Measurements from ENCODE around the gene SAMMSON.

SAMMSON gene

GRCh38 chr3:69999140-70000027 is at the start of gene SAMMSON:
Gene SAMMSON, plus strand, starts transcription at chr3:69999733.
- no peak for DNase-seq

- no peak for DNase-seq
Measured at GRCh38 chr3:69951616-69952015, 47.9 kb upstream of the SAMMSON start.

- DNase-seq, result no peak
Measured at GRCh38 chr3:69959581-69959980, 40.0 kb upstream of the SAMMSON start.

DNA sequence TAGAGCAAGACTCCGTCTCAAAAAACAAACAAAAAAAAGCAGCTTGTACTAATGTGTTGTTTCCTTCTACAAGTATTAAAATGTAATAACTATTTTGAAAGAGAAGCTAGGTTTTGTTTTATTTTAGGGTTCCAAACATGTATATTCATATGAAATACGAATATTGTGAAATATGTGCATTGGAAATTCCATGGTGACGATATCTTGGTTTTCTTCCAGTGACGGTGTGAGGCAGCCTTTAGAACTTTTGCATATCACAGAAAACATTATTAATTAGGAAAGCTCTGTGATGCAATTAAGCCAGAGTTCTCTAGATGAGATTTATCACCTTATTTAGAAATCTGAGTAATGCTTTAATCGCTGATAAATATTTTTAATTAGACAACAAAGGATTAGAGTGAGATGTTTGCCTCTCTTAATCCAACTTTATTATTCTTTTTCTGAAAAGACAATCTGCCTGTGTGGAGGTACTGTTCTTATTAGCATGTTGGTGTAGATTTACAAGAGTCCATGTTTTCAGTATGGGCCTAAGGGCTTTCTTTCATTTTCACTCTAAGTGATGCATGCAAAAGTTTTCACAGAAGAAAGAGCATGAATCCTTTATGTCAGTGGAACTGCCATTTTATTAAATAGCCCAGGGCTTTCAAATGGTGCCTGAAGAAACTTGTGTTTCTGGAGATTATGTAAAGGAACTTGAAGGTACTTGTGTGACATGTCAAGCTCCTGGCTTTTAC is 37.7 kb upstream of the SAMMSON start:
- DNase-seq, result peak; percentile 8

GRCh38 chr3:69963643-69964042 is 35.9 kb upstream of the SAMMSON start:
- DNase-seq, result no peak

DNA sequence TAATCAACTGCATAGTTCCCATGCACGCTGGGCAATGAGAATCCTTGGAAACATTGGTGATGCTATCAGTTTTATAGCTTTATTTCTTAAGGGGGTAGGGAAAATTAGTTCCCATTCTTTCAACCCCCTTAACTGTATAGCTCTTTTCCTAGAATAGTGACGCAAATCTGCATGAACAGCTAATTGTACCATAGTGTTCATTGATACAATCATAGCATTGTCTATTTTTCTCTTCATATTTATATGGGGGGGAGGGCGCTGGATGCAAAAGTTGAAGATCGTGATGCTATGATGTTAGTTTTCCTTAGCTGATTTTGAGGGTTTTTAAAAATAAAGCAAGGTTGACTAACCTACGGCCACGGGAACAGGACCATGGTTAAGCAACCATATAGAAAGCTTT is 32.4 kb upstream of the SAMMSON start:
- DNase-seq, result no peak

GRCh38 chr3:69970827-69971226 is 28.7 kb upstream of the SAMMSON start:
- DNase-seq, result no peak

- DNase-seq, result no peak
Measured at GRCh38 chr3:69972672-69973071, 26.9 kb upstream of the SAMMSON start.

DNA sequence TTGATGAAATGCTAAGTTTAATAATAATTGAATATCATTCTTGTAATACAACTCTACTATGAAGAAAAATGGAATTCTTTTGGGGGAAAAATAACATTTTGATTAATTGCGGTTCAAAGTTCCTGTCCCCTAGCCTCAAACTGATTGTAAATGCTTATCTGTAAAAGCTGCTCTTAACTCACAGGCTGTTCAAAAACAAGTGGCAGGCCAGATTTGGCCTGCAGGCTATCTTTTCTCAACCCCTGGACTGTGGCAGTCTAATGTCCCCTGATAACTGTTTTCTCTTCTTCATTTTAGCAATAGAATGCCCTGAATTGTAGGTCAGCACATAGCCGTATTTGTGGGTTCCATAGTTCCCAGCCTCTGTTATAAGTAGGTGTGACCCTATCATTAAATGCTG is 23.5 kb upstream of the SAMMSON start:
- no peak for DNase-seq

- no peak for DNase-seq
Measured at GRCh38 chr3:69983546-69984265, 15.8 kb upstream of the SAMMSON start.

DNA sequence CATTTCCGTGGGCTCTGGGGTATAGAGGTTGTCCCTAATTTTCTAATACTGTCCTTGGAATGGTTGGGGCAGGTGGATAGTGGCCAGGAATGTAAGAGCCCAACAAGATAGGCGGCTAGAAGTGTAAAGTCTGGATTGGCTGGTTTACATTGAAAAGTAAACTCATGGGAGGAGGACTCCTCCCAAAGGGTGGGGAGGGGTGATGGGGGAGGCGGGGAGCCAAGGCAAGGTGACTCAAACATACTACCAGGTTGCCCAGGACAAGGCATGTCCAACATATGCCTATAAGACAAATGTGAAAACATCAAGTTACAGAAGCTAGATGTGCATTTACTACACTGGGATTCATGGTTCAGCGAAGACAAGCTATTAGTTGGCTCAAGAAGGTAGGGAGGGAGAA is 14.3 kb upstream of the SAMMSON start:
- DNase-seq, result no peak

DNA sequence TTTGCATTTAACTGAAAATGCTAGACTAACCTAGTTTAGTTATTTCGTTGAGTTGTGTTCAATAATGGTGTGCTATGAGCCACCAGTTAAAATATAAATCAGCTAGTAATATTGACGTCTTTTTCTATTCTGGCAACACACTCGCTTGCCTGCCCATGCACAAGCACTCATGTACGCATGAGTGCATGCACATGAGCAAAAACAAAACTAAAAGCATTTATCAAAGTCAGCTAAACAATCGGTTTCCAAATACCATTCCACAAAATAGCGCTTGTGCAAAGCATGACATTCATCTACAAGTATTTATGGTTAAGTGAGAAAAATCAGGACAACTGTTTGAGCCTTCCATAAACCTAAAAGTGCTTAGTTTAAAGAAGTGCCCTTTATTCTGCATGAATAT is 13.1 kb upstream of the SAMMSON start:
- DNase-seq, result peak; percentile 40

DNA sequence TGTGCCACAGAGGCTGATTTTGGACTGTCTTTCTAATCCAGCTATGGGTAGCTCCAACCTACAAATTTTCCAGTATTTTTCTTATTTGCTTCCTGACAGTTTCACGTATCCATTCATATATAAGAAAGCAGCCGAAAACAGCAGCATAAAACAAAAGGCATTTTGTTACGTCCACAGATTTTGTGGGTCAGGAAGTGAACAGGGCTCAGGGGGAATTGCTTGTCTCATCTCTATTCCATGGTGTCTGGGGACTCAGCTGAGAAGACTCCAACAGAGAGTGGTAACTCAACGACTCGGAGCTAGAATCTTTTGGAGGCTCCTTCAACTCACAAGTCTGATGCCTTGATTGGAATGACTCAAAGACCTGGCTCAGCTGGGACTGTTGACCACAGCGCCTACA is 11.7 kb upstream of the SAMMSON start:
- DNase-seq, result no peak

GRCh38 chr3:69993757-69994156 is 5.8 kb upstream of the SAMMSON start:
- no peak for DNase-seq

- DNase-seq, result no peak
Measured at GRCh38 chr3:69994919-69995318, 4.6 kb upstream of the SAMMSON start.

DNA sequence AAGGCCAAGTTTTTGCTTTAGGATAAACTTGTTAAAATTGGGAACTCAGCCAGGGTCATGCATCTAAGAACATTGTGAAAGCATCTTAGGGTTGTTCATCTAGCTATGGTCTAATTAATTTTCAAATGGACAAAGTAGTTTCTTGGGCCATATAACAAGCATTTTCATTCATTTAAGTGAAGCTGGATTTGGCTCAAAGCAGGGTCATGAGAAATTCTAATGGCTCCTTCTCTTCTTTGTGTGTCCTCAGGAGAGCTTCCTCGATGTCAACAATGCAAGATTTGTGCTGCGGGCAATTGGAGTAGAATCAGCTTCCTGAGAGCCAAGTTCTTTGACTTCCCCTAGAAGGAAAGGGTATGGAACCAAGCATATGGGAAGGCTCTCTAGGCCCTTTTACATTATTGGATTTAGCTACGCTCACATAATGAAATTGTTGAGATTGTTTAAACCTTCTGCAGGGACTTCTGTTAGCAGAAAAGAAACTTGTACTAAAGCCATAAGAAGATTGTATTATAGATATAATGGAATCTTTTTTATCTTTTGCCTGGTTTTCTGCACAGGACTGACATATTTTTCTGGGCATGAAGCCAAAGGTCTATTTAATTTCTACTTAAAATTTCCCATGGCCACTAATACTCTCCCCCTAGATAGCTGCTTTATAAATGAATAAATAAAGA is 1.8 kb upstream of the SAMMSON start:
- DNase-seq, result peak; percentile 62

- DNase-seq, result peak; percentile 17
Measured at GRCh38 chr3:69998759-69999139, 784 bp upstream of the SAMMSON start.

DNA sequence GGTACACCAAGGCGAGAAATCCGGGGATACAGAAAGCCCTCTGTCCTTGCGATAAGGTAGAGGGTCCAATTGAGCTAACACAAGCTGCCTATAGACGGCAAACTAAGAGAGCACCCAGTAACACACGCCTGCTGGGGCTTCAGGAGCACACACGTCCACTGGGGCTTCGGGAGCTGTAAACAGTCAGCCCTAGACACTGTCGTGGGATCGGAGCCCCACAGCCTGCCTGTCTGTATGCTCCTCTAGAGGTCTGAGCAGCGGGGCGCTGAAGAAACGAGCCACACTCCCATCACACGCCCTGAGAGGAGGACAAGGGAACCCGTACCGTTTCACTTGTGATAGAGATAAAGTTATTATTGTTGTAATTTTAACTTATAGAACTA is 486 bp downstream of the SAMMSON start:
- peak; percentile 11 for DNase-seq

GRCh38 chr3:70000563-70001081 is 1.1 kb downstream of the SAMMSON start:
- DNase-seq, result peak; percentile 56

DNA sequence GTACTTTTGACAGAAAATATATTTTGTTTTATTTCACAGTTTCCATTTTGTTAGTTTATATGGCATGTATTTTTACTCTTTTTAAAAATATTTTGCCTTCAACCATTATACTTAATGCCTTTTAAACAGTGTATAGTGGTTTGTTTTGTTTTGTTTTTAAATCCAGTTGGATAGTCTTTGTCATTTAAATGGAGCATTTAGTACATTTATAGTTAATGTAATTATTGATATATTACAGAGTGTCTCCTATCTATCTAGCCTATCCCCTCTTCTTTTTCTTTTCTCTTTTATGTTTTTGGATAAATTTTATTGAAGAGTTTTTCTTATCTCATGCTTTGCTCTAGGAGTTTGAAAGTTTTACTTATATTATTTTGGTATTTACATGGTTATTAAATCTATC is 3.6 kb downstream of the SAMMSON start:
- DNase-seq, result no peak

- no peak for DNase-seq
Measured at GRCh38 chr3:70006089-70006488, 6.6 kb downstream of the SAMMSON start.

DNA sequence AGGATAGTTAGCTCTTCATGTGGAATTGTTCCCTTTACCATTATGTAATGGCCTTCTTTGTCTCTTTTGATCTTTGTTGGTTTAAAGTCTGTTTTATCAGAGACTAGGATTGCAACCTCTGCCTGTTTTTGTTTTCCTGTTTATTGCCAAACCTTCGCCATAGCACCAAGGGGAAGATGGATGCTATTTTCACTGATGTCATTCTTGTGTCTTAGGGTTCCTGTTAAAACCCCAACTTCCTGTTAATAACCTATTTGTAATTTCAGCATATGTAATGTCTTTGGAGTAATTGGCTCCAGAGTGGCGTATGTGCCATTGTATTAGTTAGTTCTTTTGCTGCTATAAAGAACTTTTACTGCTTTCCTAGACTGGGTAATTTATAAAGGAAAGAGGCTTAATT is 10.8 kb downstream of the SAMMSON start:
- DNase-seq, result no peak

DNA sequence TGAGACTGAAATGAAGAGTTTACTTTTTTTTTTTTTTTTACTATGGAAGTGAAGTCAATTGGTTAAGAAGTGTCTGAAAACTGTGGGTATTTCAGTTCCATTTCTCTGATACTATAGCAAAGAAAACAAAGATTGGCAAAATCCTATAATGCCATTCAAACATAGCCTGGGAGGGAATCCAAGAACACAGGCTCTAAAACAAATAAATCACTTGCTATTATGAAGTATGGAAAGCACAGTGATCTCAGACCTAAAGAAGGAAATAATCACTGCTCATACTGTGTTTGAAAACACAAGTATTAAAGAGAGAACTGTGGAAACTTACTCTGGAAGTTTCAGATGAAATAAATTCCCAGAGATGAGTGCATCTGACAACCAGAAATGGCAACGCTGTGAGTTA is 12.0 kb downstream of the SAMMSON start:
- DNase-seq, result no peak
